HUES64 (cell line): ENCODE data around the gene FSTL3.
A peak's percentile ranks its signal among the peaks of the same experiment; 100 is the strongest.
"Not testable (repeated sequence)": the region's sequence is repeated elsewhere in the genome, so short reads cannot be mapped to it uniquely, and the experiment has no call there.

ENCODE experiments used
- H3K27ac ChIP-seq: 2 replicates; pipeline ENCODE4 v1.7.0; 2013; ENCODE audit warnings: low read depth, low read length, inconsistent platforms
- H3K27me3 ChIP-seq: 2 replicates; pipeline ENCODE4 v1.6.1; 2013; ENCODE audit warnings: mild to moderate bottlenecking, low read length; ENCODE audit not compliant: insufficient read depth
- H3K36me3 ChIP-seq: 2 replicates; pipeline ENCODE4 v1.6.1; 2013; ENCODE audit warnings: mild to moderate bottlenecking, low read length; ENCODE audit not compliant: insufficient read depth
- H3K4me1 ChIP-seq: 2 replicates; pipeline ENCODE4 v1.6.1; 2013; ENCODE audit warnings: mild to moderate bottlenecking, low read length, moderate library complexity; ENCODE audit not compliant: insufficient read depth
- H3K4me3 ChIP-seq: 2 replicates; pipeline ENCODE4 v1.5.1; 2013; ENCODE audit warnings: mild to moderate bottlenecking, low read length, moderate library complexity
- H3K9ac ChIP-seq: 2 replicates; pipeline ENCODE4 v1.6.1; 2013; ENCODE audit warnings: mild to moderate bottlenecking, low read depth, low read length
- H3K9me3 ChIP-seq: 2 replicates; pipeline ENCODE4 v1.6.1; 2013; ENCODE audit warnings: low read depth, low read length; ENCODE audit not compliant: insufficient read depth
- WGBS: fragments of 150-250, 120-280 bp; methylation state at CpG from one replicate; pipeline ENCODE4 v1.1.7; 2013; ENCODE audit warnings: missing lambda C conversion rate; 5-methylcytosine and 5-hydroxymethylcytosine counted together

FSTL3 gene

GRCh38 chr19:690203-690602, 14.0 kb downstream of the FSTL3 start:
- Histone ChIP-seq H3K4me1 (no peaks in the 10 kb centered on the region), H3K27me3 (no peaks in the 10 kb centered on the region)

DNA sequence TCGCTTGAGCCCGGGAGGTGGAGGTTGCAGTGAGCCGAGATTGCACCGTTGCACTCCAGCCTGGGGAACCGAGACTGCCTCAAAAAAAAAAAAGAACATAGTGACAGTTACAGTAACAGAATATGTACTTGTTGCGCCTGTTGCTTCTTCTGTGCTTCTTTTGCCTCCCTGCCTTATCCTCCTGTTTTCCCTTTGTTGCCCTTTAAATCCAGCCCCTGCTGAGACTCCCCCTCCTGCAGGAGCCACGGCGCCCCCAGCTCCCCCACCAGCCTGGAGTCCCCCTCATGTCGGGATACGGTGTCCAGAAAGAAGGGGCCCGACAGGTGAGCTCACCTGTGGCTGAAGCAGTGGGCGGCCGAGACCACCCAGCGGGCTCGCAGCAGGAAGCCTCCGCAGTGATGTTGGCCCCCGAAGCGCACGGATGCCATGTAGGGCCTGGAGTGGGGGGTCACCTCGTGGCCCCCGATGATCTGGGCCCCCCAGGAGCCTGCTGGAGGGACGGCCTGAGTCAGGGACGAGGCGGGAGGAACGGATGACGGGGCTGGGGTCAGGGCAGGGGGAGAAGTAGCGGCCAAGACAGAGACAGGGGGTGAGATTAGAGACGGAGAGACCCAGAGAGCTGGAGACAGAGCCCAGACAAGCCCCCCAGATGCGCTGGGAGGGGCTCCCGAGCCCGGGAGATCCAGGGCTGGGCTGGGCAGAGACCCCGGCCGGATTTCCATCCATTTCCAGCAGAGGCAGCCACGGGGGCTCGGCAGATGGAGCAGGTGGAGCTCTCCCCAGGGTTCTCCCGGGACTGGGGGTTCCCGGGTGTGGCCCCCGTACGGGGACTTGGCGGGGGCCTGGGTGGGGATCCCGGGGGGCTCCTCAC, 18.5 kb downstream of the FSTL3 start:
- WGBS = 82% methylated on average over 41 of the region's 41 CpGs
- no peaks in the 10 kb centered on the region for H3K36me3 ChIP-seq

More at GRCh38 chr19:690203-690602, 14.0 kb downstream of the FSTL3 start:
- Histone ChIP-seq H3K27ac (no peak overlapping the region), H3K9ac (no peak overlapping the region), H3K36me3 (no peaks in the 10 kb centered on the region), H3K4me3 (no peak overlapping the region), H3K9me3 (no peaks in the 10 kb centered on the region)
- 78% methylated on average over 18 of the region's 18 CpGs for WGBS

GRCh38 chr19:695352-695949, 19.3 kb downstream of the FSTL3 start, which contains the start of gene PRSS57:
Gene PRSS57, minus strand, starts transcription at chr19:695452. Its CDS starts 22 bp downstream, at chr19:695430.
- Histone ChIP-seq H3K27ac (no peak within 1 kb of the TSS), H3K36me3 (no peaks in the 10 kb centered on the region), H3K4me3 (no peak within 1 kb of the TSS), H3K27me3 (no peaks in the 10 kb centered on the region), H3K9me3 (no peaks in the 10 kb centered on the region), H3K4me1 (no peaks in the 10 kb centered on the region), H3K9ac (no peak within 1 kb of the TSS)
- WGBS = 92% methylated on average over 31 of the region's 31 CpGs

More for the DNA sequence above, 18.5 kb downstream of the FSTL3 start:
- Histone ChIP-seq H3K9ac (no peak overlapping the region), H3K9me3 (no peaks in the 10 kb centered on the region), H3K4me3 (no peak overlapping the region), H3K27me3 (no peaks in the 10 kb centered on the region), H3K4me1 (no peaks in the 10 kb centered on the region), H3K27ac (no peak overlapping the region)

DNA sequence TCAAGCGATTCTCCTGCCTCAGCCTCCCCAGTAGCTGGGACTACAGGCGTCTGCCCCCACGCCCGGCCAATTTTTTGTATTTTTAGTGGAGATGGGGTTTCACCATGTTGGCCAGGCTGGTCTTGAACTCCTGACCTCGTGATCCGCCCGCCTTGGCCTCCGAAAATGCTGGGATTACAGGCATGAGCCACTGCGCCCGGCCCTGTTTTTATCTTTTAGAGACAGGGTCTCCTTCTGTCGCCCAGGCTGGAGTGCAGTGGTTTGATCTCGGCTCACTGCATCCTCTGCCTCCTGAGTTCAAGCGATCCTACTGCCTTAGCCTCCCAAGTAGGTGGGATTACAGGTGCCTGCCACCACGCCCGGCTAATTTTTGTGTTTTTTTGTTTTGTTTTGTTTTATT, 22.3 kb downstream of the FSTL3 start:
- not testable (repeated sequence) for H3K9ac ChIP-seq, H3K4me1 ChIP-seq, H3K27ac ChIP-seq, H3K9me3 ChIP-seq, H3K4me3 ChIP-seq, H3K27me3 ChIP-seq, H3K36me3 ChIP-seq
- 94% methylated on average over 15 of the region's 15 CpGs for WGBS

- H3K4me3 ChIP-seq, H3K27ac ChIP-seq, H3K4me1 ChIP-seq, H3K36me3 ChIP-seq, H3K27me3 ChIP-seq, H3K9ac ChIP-seq, H3K9me3 ChIP-seq: not testable (repeated sequence)
- WGBS = 86% methylated on average over 10 of the region's 14 CpGs
Measured at GRCh38 chr19:699885-700284, 23.7 kb downstream of the FSTL3 start.

DNA sequence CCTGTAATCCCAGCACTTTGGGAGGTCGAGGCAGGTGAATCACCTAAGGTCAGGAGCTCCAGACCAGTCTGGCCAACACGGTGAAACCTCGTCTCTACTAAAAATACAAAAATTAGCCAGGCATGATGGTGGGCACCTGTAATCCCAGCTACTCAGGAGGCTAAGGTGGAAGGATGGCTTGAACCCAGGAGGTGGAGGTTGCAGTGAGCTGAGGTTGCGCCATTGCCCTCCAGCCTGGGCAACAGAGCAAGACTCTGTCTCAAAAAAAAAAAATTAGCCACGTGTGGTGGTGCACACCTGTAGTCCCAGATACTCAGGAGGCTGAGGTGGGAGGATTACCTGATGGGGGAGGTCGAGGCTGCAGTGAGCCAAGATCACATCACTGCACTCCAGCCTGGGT, 26.7 kb downstream of the FSTL3 start:
- not testable (repeated sequence) for H3K9ac ChIP-seq, H3K27ac ChIP-seq, H3K27me3 ChIP-seq, H3K36me3 ChIP-seq, H3K9me3 ChIP-seq, H3K4me1 ChIP-seq
- WGBS = 92% methylated on average over 6 of the region's 6 CpGs
- H3K4me3 ChIP-seq = peak overlapping the region; percentile 48; the same call in 1 of the 2 replicates

DNA sequence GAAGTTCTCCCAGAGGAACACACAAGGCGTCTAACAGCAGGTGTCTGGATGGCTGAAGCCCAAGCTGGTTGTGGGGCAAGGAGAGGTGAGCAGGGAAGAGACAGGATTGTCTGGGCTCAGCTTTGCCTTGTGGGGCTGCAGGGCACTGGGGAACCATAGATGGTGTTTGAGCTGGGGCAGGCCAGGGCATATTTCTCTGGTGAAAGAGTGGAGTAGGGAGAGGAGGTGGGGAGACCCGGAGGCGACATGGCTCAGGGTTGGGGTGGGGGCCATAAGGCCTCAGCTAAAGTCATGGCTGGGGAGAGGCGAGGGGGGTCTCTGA, 27.1 kb downstream of the FSTL3 start:
- no peaks in the 10 kb centered on the region for H3K9me3 ChIP-seq
- no peaks in the 10 kb centered on the region for H3K27me3 ChIP-seq
- H3K9ac ChIP-seq = no peak overlapping the region
- no peaks in the 10 kb centered on the region for H3K4me1 ChIP-seq
- 76% methylated on average over 4 of the region's 4 CpGs for WGBS
- no peaks in the 10 kb centered on the region for H3K36me3 ChIP-seq
- no peak overlapping the region for H3K27ac ChIP-seq
- H3K4me3 ChIP-seq = peak overlapping the region; percentile 48

DNA sequence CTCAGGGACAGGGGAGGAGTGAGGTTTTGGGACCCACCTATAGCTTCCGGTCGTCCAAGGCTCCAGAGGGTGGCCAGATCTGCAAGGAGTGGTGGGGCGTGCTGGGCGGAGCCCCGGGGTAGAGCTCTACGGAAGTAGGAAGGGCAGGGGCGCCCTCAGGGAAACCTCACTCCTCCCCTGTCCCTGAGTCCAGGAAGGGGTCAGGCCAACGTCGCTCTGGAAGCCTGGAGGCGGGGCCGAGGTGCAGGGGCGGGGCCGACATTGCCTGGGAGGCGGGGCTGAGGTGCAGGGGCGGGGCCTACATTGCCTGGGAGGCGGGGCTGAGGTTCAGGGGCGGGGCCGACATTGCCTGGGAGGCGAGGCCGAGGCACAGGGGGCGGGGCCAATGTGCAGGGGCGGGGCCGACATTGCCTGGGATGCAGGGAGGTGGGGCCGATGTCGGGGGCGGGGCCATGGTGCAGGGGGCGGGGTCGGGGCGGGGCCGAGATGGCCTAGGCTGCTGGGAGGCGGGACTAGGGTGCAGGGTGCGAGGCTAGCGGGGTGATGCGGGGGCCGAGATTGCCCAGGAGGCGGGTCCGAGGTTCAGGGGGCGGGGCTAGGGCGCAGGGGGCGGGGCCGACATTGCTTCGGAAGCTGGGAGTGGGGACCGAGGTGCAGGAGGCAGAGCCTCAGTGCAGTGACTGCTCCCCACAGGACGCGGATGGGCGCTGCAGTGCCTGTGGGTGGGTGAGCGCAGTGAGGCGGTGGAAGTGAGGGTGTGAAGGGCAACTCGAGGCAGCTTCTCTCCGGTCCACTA, 27.7 kb downstream of the FSTL3 start:
- Histone ChIP-seq H3K9ac (no peak overlapping the region), H3K36me3 (no peaks in the 10 kb centered on the region), H3K27me3 (no peaks in the 10 kb centered on the region), H3K27ac (no peak overlapping the region), H3K4me1 (no peaks in the 10 kb centered on the region), H3K9me3 (no peaks in the 10 kb centered on the region), H3K4me3 (peak overlapping the region; percentile 58)
- WGBS = 22% methylated on average over 50 of the region's 50 CpGs

GRCh38 chr19:704447-704741, 28.2 kb downstream of the FSTL3 start:
- WGBS = 62% methylated on average over 11 of the region's 14 CpGs
- Histone ChIP-seq H3K9ac (no peak overlapping the region), H3K9me3 (no peaks in the 10 kb centered on the region), H3K36me3 (no peaks in the 10 kb centered on the region), H3K27ac (no peak overlapping the region), H3K27me3 (no peaks in the 10 kb centered on the region; the same call in 1 of the 2 replicates), H3K4me3 (peak overlapping the region; percentile 58), H3K4me1 (no peaks in the 10 kb centered on the region)

- peak within 1 kb of the TSS; percentile 31; the same call in 1 of the 2 replicates for H3K9ac ChIP-seq
- no peak within 1 kb of the TSS for H3K27ac ChIP-seq
- WGBS = 12% methylated on average over 42 of the region's 93 CpGs
Measured at GRCh38 chr19:708154-709143, 32.3 kb downstream of the FSTL3 start, which contains the start of gene PALM. Gene PALM, plus strand, starts transcription at chr19:708935. Its CDS starts 212 bp downstream, at chr19:709147.

More at GRCh38 chr19:708154-709143, 32.3 kb downstream of the FSTL3 start, which contains the start of gene PALM:
- Histone ChIP-seq H3K36me3 (no peaks in the 10 kb centered on the region), H3K9me3 (no peaks in the 10 kb centered on the region), H3K4me1 (0 out of 2 replicates have a peak, but pooled peaks cover 4% of the 10 kb centered on the region), H3K4me3 (peak within 1 kb of the TSS; percentile 59), H3K27me3 (peaks cover 8% of the 10 kb centered on the region; the same call in 1 of the 2 replicates)
